SH-SY5Y (cell line): ENCODE data around the gene CARD11.

Experiments
- GATA2 ChIP-seq: IDR thresholded peaks from 2 replicates; pipeline ENCODE4 v1.6.1; 2011; ENCODE audit warnings: mild to moderate bottlenecking, low read depth, low read length
- GATA3 ChIP-seq: IDR thresholded peaks from 2 replicates; pipeline ENCODE4 v1.6.1; 2011; ENCODE audit warnings: low read depth, mild to moderate bottlenecking, low read length, moderate library complexity

GRCh38 chr7:2982401-2982800 is 61.3 kb downstream of the CARD11 start:
- TF ChIP-seq GATA2 (no peak), GATA3 (no peak)
